Activated CD8-positive, alpha-beta memory T cell treated with anti-CD3 and anti-CD28 coated beads, Interleukin-2, amount 50 U/mL, for 24 hours (primary cell): ENCODE measurements around the gene SDC1.

Experiments
- DNase-seq: peaks from one replicate; pipeline ENCODE4 v3.0.0-alpha.2; 2020; ENCODE audit errors: extremely low read depth

SDC1 gene

GRCh38 chr2:20184067-20184938 lies 40.6 kb downstream of the SDC1 start:
- DNase-seq, result no peak

GRCh38 chr2:20183373-20183772 lies 41.6 kb downstream of the SDC1 start:
- no peak for DNase-seq

- DNase-seq, result no peak
Measured at GRCh38 chr2:20182241-20182931, 42.5 kb downstream of the SDC1 start.

- no peak for DNase-seq
Measured at GRCh38 chr2:20181761-20182160, 43.2 kb downstream of the SDC1 start.

- no peak for DNase-seq
Measured at GRCh38 chr2:20180676-20181648, 44.0 kb downstream of the SDC1 start.

- DNase-seq, result no peak
Measured at GRCh38 chr2:20179755-20180594, 45.0 kb downstream of the SDC1 start.

- no peak for DNase-seq
Measured at GRCh38 chr2:20179466-20179754, 45.5 kb downstream of the SDC1 start.

GRCh38 chr2:20178666-20179465 lies 46.1 kb downstream of the SDC1 start:
- DNase-seq, result no peak

- no peak for DNase-seq
Measured at GRCh38 chr2:20178249-20178607, 46.7 kb downstream of the SDC1 start.

- DNase-seq, result no peak
Measured at GRCh38 chr2:20177556-20178248, 47.2 kb downstream of the SDC1 start.

GRCh38 chr2:20176760-20177159 lies 48.2 kb downstream of the SDC1 start:
- no peak for DNase-seq

- no peak for DNase-seq
Measured at GRCh38 chr2:20175931-20176330, 49.0 kb downstream of the SDC1 start.

GRCh38 chr2:20175267-20175666 lies 49.7 kb downstream of the SDC1 start:
- DNase-seq, result no peak

GRCh38 chr2:20174410-20174809 lies 50.5 kb downstream of the SDC1 start:
- DNase-seq, result no peak

- no peak for DNase-seq
Measured at GRCh38 chr2:20173496-20174402, 51.2 kb downstream of the SDC1 start.

- DNase-seq, result no peak
Measured at GRCh38 chr2:20173064-20173463, 51.9 kb downstream of the SDC1 start.

GRCh38 chr2:20172273-20173055 lies 52.5 kb downstream of the SDC1 start:
- no peak for DNase-seq

- no peak for DNase-seq
Measured at GRCh38 chr2:20171445-20171977, 53.4 kb downstream of the SDC1 start.
